Transverse colon (tissue), 4 donors: ENCODE measurements around the gene SLC22A23. TPM values are rescaled to one million over a fixed set of nuclear protein-coding genes. Genes with fewer than 3 reads are reported as not detected.
A peak's percentile ranks its signal among the peaks of the same experiment; 100 is the strongest.

Source experiments
- DNase-seq: peaks from one replicate; pipeline ENCODE4 v3.0.0-alpha.2; 2019
- H3K27ac ChIP-seq, 4 donors: fragments of 200-600 bp; sonication (generic); 2 replicates each; pipeline ENCODE4 v1.5.1; 2016 to 2018; ENCODE audit warnings: inconsistent platforms in 4 of 4
- H3K27me3 ChIP-seq: fragments of 200-600 bp; sonication (generic); 2 replicates; pipeline ENCODE4 v1.5.1; 2017; ENCODE audit warnings: inconsistent platforms
- H3K36me3 ChIP-seq, 4 donors: fragments of 200-600 bp; sonication (generic); 2 replicates each; pipeline ENCODE4 v1.5.1; 2017 to 2019; ENCODE audit warnings: inconsistent platforms in 4 of 4
- H3K4me1 ChIP-seq, 4 donors: fragments of 200-600 bp; sonication (generic); 2 replicates each; pipeline ENCODE4 v1.5.1; 2017 to 2020; ENCODE audit warnings: inconsistent platforms in 4 of 4
- H3K4me3 ChIP-seq, 4 donors: fragments of 200-600 bp; sonication (generic); 1 replicate in 1 of 4; 2 replicates in 3 of 4; pipeline versions ENCODE4 v1.5.1 to v1.6.1; 2017 to 2019; ENCODE audit warnings: inconsistent platforms in 4 of 4
- H3K9me3 ChIP-seq, 2 donors: fragments of 200-600 bp; sonication (generic); 2 replicates each; pipeline ENCODE4 v1.5.1; 2017 to 2019; ENCODE audit warnings: inconsistent platforms in 2 of 2
- EP300 ChIP-seq: sonication (generic); formaldehyde crosslinking; IDR thresholded peaks from one replicate; pipeline ENCODE4 v1.6.1; 2017; ENCODE audit warnings: antibody characterized with exemption, low read depth
- POLR2A ChIP-seq: fragments of 450-650 bp; IDR thresholded peaks from one replicate; pipeline ENCODE4 v1.6.1; 2016; ENCODE audit warnings: antibody characterized with exemption, mild to moderate bottlenecking, moderate library complexity
- POLR2AphosphoS5 ChIP-seq, 3 donors: sonication (generic); formaldehyde crosslinking; IDR thresholded peaks; one replicate each; pipeline ENCODE4 v1.6.1; 2016; ENCODE audit warnings: antibody characterized with exemption in 3 of 3
- WGBS, 2 donors: methylation state at CpG; one replicate each; pipeline ENCODE4 v1.1.5; 2018; ENCODE audit warnings: low coverage in 1 of 2; 5-methylcytosine and 5-hydroxymethylcytosine counted together
- in situ Hi-C, 4 donors: fragments of 200-750 bp; cut with MboI; loops; one replicate each; pipeline versions ENCODE4 v1.15.0 to v1.15.1; 2017; ENCODE audit warnings: low sequenced_read_pairs in 3 of 4, low pct_ligation_motif_present in 1 of 4, low pct_unique_long_range_greater_than_20kb in 1 of 4
- intact Hi-C: fragments of 100-400 bp; cut with DNase I; formaldehyde crosslinking; loops from one replicate; pipeline ENCODE4 v1.15.1; 2023; ENCODE audit warnings: low total_unique reads
- total RNA-seq, 4 donors: library from RNA; depleted of rRNA; stranded (reverse); fragments of >200 nt; gene quantifications; one replicate each; pipeline ENCODE4 v1.1.0, GENCODE V29; 2016
- TF ChIP-seq, protein P1 (sequence below), 5 experiments: fragments of 200-600 bp in 3 of 5; fragments of 450-650 bp in 2 of 5; sonication (generic) in 3 of 5; IDR thresholded peaks; 1 replicate in 2 of 5; 2 replicates in 3 of 5; pipeline ENCODE4 v1.5.1; 2016 to 2017; ENCODE audit warnings: antibody characterized with exemption in 5 of 5, inconsistent platforms in 3 of 5, mild to moderate bottlenecking in 2 of 5, moderate library complexity in 1 of 5

SLC22A23 gene, protein sequence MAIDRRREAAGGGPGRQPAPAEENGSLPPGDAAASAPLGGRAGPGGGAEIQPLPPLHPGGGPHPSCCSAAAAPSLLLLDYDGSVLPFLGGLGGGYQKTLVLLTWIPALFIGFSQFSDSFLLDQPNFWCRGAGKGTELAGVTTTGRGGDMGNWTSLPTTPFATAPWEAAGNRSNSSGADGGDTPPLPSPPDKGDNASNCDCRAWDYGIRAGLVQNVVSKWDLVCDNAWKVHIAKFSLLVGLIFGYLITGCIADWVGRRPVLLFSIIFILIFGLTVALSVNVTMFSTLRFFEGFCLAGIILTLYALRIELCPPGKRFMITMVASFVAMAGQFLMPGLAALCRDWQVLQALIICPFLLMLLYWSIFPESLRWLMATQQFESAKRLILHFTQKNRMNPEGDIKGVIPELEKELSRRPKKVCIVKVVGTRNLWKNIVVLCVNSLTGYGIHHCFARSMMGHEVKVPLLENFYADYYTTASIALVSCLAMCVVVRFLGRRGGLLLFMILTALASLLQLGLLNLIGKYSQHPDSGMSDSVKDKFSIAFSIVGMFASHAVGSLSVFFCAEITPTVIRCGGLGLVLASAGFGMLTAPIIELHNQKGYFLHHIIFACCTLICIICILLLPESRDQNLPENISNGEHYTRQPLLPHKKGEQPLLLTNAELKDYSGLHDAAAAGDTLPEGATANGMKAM
- total RNA-seq: 100 to 1,000 TPM in 3 of 4 donors, 10 to 100 TPM in 1; 96.1 to 161 (median 117) TPM

DNA sequence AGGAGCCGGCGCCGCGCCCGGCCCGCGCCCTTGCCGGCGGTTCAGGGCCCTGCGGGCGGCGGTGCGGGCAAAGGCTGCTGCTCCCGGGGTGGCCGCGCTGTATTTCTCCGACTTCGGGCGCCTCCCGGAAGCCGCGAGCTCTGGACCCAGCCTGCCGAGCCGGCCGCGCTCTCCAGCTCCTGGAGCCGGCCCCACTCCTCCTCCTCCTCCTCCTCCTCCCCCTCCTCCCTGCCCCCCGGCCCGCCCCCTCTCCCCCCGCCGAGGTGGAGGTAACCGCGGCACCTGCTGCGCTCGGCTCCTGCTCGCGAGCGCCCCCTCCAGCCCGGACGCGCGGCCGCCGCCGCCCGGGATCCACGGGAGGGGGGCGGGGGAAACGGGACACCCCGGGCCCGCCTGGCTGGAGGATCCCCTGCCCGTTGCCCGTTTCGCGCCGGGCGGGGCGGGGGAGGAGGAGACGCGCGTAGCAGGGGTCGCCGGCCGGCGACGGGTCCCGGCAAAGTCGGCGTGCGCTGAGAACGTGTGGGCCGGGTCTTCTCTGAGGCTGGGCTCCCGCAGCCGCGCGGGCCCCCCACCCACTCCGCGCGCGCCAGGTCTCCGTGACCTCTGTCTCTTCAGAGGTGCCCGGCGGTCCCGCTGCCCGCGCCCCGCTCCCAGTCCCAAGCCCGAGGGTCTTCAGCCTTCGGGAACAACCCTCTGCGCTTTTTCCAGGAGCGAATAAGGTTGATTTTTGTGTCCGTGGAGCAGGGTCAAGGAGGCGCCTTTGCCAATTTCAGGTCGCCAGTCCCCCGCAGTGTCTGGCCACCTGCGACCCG lies at the start of gene SLC22A23:
Gene SLC22A23 (minus strand): TSS at position 153 of the 812 bp plus-strand sequence. CDS start 491 bp downstream, outside the sequence.
- H3K27me3 ChIP-seq: peaks cover 5% of the 10 kb centered on the region
- peaks cover 0 to 28% (median 15%) of the 10 kb centered on the region in 4 donors for H3K4me1 ChIP-seq
- WGBS, 2 donors: 3% methylated on average over 19 of the region's 97 CpGs; no CpG with 5 or more reads in 1 of the 2 donors
- in situ Hi-C loops: loop anchor here (10.0 to 25.0 kb wide), 3 partner anchors 170 to 280 kb away; no protein-coding TSS in a partner anchor
- H3K4me3 ChIP-seq: peak within 1 kb of the TSS; percentile 51 to 83 (median 73)
- DNase-seq: peak; percentile 85
- no peaks in the 10 kb centered on the region for H3K9me3 ChIP-seq
- H3K36me3 ChIP-seq: no peaks in the 10 kb centered on the region
- TF ChIP-seq EP300 (no peak), POLR2AphosphoS5 (IDR thresholded peaks at IDR 0.05) (peak in 2 of 3 donors; percentile 33 to 50), POLR2A (peak; percentile 11)
- TF ChIP-seq, protein P1, sequence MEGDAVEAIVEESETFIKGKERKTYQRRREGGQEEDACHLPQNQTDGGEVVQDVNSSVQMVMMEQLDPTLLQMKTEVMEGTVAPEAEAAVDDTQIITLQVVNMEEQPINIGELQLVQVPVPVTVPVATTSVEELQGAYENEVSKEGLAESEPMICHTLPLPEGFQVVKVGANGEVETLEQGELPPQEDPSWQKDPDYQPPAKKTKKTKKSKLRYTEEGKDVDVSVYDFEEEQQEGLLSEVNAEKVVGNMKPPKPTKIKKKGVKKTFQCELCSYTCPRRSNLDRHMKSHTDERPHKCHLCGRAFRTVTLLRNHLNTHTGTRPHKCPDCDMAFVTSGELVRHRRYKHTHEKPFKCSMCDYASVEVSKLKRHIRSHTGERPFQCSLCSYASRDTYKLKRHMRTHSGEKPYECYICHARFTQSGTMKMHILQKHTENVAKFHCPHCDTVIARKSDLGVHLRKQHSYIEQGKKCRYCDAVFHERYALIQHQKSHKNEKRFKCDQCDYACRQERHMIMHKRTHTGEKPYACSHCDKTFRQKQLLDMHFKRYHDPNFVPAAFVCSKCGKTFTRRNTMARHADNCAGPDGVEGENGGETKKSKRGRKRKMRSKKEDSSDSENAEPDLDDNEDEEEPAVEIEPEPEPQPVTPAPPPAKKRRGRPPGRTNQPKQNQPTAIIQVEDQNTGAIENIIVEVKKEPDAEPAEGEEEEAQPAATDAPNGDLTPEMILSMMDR (IDR thresholded peaks at IDR 0.05): peak; percentile 20 to 90 (median 71)
- intact Hi-C loops: loop anchor here (10.0 kb wide), 1 partner anchor 102 kb away; no protein-coding TSS in a partner anchor
- H3K27ac ChIP-seq: peak within 1 kb of the TSS; percentile 81 to 88 (median 88)

DNA sequence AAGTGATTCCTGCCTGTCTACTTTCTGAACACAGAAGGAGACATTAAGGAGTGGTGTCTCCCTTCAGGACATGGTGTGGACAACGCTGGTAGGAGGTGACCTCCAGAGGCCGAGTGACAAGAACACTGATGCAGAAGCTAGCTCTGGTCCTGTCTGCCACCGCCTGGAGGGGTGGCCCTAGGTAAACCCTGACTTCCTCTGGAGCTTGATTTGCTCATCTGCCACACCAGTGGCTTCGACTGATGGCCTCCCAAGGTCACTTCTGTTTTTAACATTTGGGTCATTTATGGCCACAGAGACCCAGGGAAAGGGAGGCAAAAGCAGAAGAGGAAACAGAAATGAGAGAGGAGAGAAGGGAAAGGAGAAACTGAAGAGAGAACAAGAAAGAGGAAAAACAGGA lies 49.4 kb upstream of the SLC22A23 start:
- in situ Hi-C loops: no loop called here
- Histone ChIP-seq H3K4me3 (no peak overlapping the region), H3K9me3 (no peaks in the 10 kb centered on the region), H3K36me3 (no peaks in the 10 kb centered on the region), H3K27me3 (no peaks in the 10 kb centered on the region), H3K4me1 (peaks cover 0 to 8% (median 2%) of the 10 kb centered on the region in 4 donors), H3K27ac (no peak overlapping the region)
- intact Hi-C loops: no loop called here
- TF ChIP-seq EP300: no peak
- TF ChIP-seq, protein P1 (IDR thresholded peaks at IDR 0.05): no peak
- TF ChIP-seq POLR2A: no peak
- TF ChIP-seq POLR2AphosphoS5 (IDR thresholded peaks at IDR 0.05): no peak
- DNase-seq: no peak
- WGBS, 2 donors: 40 to 62% methylated on average over 1 to 4 of the region's 4 CpGs

DNA sequence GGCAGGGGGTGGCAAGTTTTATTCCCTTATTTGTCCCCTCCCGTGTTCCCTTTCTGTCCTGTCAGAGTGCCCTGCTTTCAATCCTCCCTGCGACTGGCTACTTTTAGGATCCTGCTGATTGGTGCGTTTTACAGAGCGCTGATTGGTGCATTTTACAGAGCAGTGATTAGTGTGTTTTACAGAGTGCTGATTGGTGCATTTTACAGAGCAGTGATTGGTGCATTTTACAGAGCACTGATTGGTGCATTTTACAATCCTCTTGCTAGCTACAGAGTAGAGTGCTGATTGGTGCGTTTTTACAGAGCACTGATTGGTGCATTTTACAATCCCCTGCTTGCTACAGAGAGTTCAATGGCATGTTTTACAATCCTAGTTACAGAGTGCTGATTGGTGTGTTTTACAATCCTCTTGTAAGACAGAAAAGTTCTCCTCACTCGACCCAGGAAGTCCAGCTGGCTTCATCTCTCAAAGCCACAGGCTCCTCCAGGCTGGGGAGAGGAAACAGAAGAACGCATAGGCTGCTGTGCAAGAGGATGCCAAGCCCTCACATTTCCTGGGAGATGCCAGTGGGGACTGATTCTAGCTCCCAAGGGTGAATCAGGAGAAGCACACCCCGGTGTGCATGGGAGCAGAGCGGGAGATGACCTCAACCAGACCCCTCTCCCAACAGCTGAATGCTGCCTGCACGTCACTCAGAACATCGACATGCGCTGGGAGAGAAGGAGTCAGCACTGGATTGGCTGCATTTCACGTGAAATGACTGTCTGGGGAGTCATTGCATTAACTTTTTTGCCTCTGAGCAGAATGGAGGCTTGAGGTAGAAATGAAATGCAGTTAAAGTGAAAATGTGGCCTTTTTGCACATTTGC lies 48.3 kb upstream of the SLC22A23 start:
- H3K27me3 ChIP-seq: no peaks in the 10 kb centered on the region
- no peak for DNase-seq
- TF ChIP-seq, protein P1 (IDR thresholded peaks at IDR 0.05): no peak
- TF ChIP-seq POLR2A (no peak), EP300 (no peak), POLR2AphosphoS5 (IDR thresholded peaks at IDR 0.05) (no peak)
- H3K27ac ChIP-seq: no peak overlapping the region
- in situ Hi-C loops: no loop called here
- H3K4me1 ChIP-seq: peaks cover 0 to 12% (median 2%) of the 10 kb centered on the region in 4 donors
- intact Hi-C loops: no loop called here
- 81 to 83% methylated on average over 1 to 13 of the region's 13 CpGs for WGBS, 2 donors
- H3K36me3 ChIP-seq: no peaks in the 10 kb centered on the region
- H3K4me3 ChIP-seq: no peak overlapping the region
- H3K9me3 ChIP-seq: no peaks in the 10 kb centered on the region
